IPS-11a (cell line): Measurements from ENCODE around the gene USP50.
"Not testable (repeated sequence)": the region's sequence is repeated elsewhere in the genome, so short reads cannot be mapped to it uniquely, and the experiment has no call there.

Experiments
- H3K4me3 ChIP-seq: one replicate; pipeline ENCODE4 v1.5.1; 2013; ENCODE audit warnings: low read depth, low read length, control low read depth

The USP50 gene

DNA sequence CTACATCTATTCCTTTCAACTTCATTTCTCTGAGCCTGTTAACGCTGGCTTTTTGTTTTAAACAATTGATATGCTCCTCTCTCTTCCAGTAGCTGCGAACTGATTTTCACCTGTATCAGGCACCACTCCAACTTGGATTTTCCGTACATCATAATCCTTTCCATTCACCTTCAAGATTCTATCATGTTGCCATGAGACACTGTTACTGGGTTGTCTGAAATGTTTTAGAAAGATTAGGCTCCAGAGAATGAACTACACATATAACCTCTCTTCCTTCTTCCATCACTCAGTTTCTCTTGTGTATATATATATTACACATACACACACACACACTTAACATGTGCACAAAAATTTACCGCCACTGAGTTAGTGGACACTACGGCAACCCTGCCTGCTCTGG, at the start of gene USP50:
USP50 (minus strand) TSS at position 101 of the 400 bp plus-strand sequence. CDS start 141 bp downstream, outside the sequence.
- no peak within 1 kb of the TSS for H3K4me3 ChIP-seq

DNA sequence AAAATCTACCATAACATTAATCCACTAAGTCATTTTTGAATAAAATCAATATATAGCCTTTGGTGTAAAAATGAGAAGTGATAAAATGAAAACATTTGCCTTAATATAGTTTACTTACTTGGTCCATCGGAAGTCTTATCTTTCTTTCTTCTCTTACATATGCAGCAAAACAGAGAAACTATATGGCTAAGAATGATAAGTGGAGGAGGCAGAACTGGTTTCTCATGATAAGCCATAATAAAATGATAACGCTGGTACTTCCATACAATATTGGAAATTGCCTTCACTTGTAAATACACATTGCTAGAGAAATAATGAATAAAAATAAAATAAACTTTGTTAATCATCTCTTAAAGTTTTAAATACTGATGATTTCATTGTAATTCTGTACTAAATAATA, 47.8 kb upstream of the USP50 start:
- H3K4me3 ChIP-seq = no peak overlapping the region

DNA sequence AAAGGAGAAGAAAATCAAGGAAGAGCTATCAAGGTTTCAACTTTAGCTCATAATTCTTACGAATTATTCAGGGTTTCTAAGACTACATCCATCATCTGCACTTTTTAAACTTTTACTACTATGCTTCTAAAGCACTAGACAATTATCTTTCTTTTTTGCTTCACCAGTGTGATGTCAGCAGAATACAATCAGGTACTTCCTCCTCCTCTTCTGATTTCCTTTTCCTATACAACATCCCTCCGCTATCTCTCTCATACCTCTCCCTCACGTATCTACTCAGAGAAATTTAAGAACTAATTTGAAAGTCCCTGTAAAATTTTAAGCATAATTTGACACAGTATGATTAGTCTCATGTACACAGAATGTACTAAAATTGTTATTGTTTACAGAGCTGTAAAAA, 47.3 kb upstream of the USP50 start:
- H3K4me3 ChIP-seq = no peak overlapping the region

DNA sequence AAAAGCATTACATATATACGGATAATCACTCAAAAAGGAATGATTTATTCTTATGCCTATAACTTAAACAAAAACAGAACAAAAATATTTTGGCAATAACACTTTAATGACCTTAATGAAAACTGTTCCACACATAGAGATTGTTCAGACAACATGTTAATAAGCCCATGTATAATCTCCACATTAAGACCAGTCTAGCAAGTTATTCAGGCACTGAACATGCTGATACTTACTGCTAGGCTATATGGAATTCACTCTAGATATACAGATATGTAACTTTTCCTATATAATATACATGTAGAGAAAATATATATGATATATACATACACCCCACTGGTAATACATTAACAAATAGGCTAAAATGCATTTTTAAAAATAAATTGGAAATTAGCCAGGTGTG, 43.8 kb upstream of the USP50 start:
- H3K4me3 ChIP-seq = no peak overlapping the region

DNA sequence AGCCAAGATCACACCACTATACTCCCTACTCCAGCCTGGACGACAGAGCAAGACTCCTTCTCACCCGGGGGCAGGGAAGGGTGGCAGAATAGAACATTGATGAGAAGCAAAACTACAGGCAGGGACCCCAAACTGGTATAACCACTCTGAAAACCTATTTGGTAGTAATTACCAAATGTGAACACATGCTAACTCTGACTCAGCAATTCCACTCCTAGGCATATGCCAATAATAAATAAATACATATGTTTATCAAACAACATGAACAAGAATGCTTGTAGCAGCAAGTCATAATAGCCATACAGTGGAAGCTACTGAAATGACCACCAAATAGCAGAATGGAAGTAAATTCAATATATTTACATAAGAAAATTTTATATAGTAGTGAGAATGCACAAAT, 31.0 kb upstream of the USP50 start:
- H3K4me3 ChIP-seq = no peak overlapping the region

DNA sequence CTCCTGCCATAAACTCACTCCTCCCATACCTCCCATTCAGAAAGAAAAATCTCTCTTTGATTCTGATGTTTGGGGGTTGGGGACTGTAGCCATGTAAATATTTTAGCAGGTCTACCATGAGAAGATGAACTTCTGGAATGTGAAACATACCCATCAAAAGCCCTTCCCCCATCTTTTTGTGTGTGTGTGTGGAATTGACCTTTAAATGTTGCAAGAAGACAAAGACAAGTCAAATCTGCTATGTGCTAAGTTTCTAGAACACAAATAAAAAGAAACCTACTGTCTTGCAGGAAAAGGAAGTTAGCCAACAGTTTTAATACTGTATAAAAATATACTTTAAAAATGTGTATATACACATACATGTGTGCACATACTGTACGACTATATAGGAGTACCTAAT, 29.7 kb upstream of the USP50 start:
- H3K4me3 ChIP-seq = no peak overlapping the region

DNA sequence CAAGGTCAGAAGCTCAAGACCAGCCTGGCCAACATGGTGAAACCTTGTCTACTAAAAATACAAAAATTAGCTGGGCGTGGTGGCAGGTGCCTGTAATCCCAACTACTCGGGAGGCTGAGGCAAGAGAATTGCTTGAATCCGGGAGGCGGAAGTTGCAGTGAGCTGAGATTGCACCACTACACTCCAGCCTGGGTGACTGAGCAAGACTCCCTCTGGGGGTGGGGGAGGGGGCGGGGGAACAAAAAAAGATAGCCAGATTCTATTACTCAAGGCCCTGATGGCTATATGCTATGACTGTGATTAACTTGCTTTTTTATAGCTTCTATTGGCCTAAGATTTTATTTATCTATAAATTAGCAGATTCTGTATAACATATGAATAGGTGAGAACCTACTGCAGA, 27.4 kb upstream of the USP50 start:
- H3K4me3 ChIP-seq = not testable (repeated sequence)

DNA sequence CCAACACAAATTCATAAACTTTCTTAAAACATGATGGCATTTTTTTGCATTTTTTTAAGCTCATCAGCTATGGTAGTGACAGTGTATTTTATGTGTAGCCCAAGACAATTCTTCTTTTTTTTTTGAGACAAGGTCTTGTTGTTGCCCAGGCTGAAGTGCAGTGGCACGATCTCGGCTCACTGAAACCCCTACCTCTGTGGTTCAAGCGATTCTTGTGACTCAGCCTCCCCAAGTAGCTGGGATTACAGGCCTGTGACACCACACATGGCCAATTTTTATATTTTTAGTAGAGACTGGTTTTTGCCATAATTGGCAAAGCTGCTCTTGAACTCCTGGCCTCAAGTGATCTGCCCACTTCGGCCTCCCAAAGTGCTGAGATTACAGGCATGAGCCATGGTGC, 17.3 kb upstream of the USP50 start:
- no peak overlapping the region for H3K4me3 ChIP-seq

DNA sequence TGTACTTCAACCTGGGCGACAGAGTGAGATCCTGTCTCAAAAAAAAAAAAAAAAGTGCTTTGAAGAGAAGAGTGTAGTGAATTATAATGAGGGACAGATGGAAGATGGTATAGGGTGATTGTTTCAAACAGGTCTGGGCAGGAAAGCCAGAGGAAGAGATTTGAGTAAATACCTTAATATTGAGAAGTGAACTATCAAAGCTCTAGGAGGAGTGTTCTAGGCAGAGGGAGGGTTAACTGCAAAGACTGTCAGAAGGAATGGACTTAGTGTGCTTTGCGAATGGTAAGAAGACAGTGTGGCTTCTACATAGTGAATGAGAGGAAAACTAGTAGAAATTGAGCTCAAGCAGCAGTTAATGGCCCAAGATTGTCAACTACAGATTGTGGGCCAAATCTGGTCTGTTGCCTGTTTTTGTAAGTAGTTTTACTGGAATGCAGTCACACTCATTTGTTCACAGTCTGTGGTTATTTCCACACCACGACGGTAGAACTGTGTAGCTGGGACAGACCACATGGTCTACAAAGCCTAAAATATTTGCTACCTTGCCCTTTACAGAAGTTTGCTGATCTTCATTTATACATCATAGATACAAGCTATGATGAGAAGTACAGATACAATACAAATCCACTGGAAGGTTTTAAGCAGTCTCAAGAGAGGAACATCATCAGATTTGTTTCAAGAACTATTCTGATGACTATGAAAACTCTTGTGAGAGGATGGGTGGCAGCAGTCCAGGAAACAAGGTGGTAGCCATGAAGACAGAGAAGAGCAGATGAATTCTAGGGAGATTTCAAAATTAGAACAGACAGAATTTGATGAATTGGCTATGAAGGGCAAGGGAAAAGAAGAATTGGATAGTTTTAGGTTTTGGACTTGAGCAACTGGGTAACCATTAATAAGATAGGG, 16.5 kb upstream of the USP50 start:
- no peak overlapping the region for H3K4me3 ChIP-seq

DNA sequence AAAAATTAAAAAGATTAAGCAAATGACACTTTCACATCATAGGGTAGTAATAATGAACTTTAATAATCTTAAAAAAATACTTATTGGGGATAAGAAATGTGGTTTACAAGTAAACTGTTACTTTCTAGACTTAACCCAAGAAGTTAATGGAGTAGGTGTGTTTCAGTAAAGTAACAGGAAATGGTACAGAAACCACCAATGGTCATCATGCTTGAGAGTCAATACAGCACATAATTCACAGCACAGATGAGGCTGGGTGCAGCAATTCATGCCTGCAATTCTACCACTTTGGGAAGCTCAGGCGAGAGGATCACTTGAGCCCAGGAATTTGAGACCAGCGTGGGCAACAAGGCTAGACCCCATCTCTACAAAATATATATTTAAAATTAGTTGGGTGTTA, 11.5 kb upstream of the USP50 start:
- no peak overlapping the region for H3K4me3 ChIP-seq

DNA sequence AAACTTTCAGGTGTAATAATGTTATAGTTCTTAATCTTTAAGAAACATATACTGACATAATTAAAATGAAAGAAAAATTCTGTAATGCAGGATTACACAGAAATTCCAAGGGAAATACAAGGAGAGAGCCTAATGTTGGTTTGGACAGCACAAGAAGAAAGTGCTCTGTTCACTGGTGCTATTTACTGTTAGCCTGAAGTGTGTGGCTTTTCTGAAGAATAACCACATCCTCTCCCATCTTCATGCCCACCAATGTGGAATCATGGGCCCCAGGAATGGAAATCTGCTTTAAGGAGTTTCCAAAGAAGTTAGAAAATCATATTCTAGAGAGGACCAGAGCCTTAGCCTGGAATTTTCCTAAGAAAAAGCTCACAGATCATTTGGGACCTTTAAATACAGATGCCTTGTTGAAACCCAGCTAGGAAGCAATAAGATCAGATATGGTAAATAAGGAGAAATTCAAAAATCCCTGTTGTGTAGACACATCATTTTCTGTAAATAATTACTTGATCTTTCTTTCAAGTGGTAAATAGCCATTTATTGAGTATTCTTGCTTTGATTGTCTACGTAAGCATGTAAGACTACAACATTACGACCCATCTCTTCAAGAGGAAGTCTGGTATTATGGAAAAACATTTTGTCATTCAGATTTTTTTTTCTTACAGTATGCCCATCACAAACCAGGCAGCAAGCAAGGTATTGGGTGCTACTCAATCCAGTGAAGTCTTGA, 10.3 kb upstream of the USP50 start:
- no peak overlapping the region for H3K4me3 ChIP-seq

DNA sequence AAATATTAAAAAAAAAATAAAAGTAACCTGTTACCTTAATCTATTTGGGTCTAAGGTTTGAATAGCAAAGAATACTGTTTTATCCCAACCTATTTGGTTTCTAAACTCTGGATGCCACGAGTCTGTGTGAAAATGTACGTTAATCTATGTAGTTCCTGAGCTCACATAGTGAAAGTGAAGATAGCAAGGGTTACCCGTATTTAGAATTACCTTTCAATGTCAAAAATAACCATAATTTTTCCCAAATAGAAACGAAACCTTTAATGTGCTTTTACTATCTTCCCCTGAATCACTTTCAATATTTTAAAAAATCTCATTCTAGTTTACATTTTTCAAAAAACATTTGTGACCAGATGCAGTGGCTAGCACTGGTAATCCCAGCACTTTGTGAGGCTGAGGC, 5.8 kb upstream of the USP50 start:
- no peak overlapping the region for H3K4me3 ChIP-seq

DNA sequence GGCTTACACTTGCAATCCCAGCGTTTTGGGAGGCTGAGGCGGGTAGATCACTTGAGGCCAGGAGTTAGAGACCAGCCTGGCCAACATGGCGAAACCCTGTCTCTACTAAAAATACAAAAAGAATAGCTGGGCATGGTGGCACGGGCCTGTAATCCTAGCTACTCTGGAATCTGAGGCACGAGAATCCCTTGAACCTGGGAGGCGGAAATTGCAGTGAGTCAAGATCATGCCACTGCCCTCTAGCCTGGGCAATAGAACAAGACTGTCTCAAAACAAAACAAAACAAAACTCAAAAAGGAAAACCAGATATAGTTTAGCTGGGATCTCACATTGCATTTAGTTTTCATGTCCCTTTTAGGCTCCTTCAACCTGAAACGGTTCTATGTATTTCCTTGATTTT, 2.9 kb upstream of the USP50 start:
- H3K4me3 ChIP-seq = no peak overlapping the region

DNA sequence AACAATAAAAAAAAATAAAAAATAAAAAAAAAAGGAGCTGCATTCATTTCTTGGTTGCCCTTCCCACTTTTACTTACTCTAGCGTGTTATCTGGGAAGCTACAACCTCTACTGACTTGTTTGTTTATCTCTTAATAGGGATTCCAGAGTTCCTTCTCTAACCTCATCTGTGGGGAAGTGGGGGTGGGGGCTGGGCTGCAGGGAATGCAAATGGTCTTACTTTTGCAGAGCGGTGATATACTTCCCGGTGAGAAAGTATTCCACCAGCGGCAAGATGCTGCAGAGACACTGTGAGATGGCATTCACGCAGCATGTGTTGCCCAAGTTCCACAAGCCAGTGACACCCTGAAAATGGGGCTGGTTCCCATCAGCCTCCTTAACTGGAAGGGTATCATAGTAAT, 2.1 kb downstream of the USP50 start:
- H3K4me3 ChIP-seq = no peak overlapping the region

DNA sequence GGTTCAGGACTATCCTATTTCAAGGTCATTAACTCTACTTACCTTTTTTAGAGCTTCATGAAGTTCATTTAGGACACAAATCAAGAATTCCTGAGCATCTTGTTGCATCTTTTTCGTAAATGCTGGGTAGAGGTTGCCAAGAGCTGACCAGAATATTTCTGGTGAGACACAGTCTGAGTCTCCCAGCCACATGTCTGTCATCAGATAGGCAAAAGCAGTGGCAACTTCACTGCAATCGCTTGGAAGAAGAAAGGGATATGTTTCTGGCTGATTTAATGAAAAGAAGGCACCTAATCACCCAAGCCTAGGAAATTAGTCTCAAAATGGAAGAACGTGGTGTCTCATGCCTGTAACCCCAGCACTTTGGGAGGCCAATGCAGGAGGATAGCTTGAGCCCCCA, 2.9 kb downstream of the USP50 start:
- no peak overlapping the region for H3K4me3 ChIP-seq

DNA sequence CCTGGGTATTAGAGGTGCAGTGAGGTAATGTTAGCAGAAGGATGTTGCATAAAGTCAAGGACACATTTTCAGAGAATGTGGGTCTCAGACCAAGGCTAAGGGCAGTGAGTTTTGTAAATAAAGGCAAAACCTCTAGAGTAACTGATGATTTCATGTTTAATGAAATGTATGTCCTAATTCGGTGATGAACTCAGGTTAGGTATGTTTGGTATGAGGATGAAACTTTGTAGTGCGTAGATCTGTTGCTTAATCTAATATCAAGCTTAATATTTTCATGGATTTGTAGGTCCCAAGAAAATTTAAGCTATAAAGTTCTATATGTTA, 3.6 kb downstream of the USP50 start:
- no peak overlapping the region for H3K4me3 ChIP-seq

DNA sequence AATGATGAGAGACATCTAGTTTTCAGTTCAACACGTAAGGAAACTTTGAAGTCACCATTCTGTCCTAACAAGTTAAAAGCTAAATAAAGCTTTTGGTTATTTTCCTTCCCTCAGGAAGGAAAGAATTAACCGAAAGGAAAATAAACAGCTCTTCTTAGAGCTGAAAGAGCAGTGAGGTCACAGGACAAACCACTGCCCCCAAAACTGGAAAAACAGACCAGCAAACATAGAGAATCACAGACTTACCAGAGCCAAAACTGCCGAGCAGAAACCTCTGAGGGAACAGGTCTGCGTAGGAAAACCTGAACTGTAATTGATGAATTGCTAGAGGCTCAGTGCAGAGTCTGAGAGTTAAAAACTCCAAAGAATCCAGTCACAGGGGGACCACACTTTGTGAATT, 14.7 kb downstream of the USP50 start:
- H3K4me3 ChIP-seq = no peak overlapping the region

DNA sequence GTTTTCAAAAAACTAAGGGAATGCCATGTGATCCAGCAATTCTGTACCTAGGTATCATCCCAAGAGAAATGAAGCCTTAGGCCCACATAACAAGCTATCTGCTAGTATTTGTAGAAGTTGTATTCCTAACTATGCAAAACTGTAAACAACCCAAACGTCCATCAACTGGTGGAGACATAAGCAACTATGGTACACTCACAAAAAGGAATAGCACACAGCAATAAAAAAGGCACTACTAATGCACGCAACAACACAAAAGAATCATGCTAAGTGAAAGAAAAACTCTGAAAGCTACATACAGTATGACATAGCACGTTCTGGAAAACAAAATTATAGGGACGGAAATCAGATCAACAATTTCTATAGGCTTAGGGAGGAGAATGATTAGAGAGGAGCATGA, 15.3 kb downstream of the USP50 start:
- H3K4me3 ChIP-seq = no peak overlapping the region

DNA sequence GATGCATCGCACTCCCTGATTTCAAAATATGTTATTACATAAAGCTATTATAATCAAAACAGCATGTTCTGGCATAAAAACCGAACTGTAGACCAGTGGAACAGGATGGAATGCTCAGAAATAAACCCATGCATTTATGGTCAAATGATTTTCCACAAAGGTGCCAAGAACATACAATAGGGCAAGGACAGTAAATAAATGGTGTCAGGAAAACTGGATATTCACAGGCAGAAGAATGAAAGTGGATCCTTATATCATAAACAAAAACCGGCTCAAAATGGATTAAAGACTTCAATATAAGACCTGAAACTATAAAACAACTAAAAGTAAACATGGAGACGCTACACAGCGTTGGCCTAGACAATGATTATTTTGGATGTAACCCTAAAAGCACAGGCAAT, 22.6 kb downstream of the USP50 start:
- no peak overlapping the region for H3K4me3 ChIP-seq

DNA sequence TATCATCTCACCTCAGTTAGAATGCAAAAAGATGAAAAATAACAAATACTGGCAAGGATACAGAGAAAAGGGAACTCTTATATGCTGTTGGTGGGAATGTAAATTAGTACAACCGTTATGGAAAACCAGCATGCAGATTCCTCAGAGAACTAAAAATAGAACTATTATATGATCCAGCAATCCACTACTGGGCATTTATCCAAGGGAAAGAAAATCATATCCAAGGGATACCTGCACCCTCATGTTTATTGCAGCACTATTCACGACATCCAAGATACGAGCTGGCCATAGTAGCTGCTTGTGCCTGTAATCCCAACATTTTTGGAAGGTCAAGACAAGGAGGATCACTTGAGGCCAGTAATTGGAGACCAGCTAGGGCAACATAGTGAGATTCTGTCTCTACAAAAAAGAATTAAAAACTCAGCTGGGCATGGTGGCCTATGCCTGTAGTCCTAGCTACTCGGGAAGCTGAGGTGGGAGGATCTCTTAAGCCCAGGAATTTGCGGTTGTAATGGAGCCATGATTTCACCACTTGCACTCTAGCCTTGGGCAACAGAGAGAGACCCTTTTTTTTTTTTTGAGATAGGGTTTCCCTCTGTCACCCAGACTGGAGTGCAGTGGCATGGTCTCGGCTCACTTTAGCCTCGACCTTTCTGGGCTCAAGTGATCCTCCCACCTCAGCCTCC, 26.6 kb downstream of the USP50 start:
- H3K4me3 ChIP-seq = no peak overlapping the region

DNA sequence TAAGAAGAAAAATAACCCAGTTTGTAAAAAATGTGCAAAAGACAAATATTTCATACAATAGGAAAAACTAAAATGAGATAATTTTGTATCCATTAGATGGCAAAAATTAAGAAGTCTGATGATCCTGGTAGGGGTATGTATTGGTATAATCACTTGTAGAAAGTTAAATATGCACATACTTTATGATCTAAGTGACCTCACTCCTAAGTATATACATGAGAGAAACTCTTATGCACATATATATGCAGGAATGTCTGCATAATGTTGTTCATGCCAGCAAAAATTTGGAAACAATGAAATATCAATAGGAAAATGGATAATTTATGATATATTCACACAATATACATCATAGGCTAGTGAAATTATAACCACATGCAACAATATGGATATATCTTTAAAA, 33.5 kb downstream of the USP50 start:
- no peak overlapping the region for H3K4me3 ChIP-seq

DNA sequence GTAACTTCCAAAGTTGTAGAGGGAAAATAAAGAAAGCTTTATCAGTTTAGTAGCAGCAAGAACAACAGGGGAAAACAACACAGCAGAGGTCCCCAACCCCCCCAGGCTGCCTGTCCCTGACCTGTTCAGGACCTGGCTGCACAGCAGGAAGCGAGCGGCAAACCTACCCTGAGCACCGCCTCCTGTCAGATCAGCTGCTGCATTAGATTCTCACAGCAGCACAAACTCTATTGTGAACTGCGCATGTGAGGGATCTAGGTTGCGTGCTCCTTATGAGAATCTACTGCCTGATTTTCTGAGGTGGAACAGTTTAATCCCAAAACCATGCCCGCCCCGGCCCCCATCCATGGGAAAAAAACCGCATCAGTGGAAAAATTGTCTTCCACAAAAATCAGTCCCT, 40.3 kb downstream of the USP50 start:
- no peak overlapping the region for H3K4me3 ChIP-seq
